Measurements from ENCODE around the gene MRPS12.

MRPS12 gene

DNA sequence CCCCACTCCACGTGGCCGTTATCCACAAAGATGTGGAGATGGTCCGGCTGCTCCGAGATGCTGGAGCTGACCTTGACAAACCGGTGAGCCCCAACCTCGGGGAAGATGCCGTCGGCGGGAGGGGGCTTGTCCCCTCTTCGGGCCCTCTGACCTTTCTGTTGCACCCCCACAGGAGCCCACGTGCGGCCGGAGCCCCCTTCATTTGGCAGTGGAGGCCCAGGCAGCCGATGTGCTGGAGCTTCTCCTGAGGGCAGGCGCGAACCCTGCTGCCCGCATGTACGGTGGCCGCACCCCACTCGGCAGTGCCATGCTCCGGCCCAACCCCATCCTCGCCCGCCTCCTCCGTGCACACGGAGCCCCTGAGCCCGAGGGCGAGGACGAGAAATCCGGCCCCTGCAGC is 23.5 kb upstream of the MRPS12 start:
- Histone ChIP-seq H3K4me1 (ENCODE audit: low read depth, poor library complexity, severe bottlenecking) (no peaks in the 10 kb centered on the region), H3K79me2 (ENCODE audit: insufficient read depth, low read depth) (no peaks in the 10 kb centered on the region; the same call in 1 of the 2 replicates), H3K9ac (no peak overlapping the region), H3K36me3 (ENCODE audit: insufficient read depth) (peaks cover 4% of the 10 kb centered on the region; the same call in 1 of the 2 replicates), H2AFZ (ENCODE audit: low read depth) (no peak overlapping the region), H4K20me1 (ENCODE audit: insufficient read depth) (no peaks in the 10 kb centered on the region), H3K27me3 (ENCODE audit: insufficient read depth, low read depth) (no peaks in the 10 kb centered on the region), H3K4me2 (no peak overlapping the region), H3K4me3 (IDR thresholded peaks at IDR 0.05; ENCODE audit: insufficient read depth, low read depth, low read length) (no peak overlapping the region), H3K27ac (no peak overlapping the region)
- no peak for TF ChIP-seq CTCF (conservative IDR thresholded peaks at IDR 0.05; ENCODE audit: low read depth, low read length)

GRCh38 chr19:38907670-38908069 is 23.1 kb upstream of the MRPS12 start:
- Histone ChIP-seq H3K79me2 (ENCODE audit: insufficient read depth, low read depth) (no peaks in the 10 kb centered on the region; the same call in 1 of the 2 replicates), H3K27ac (no peak overlapping the region), H3K27me3 (ENCODE audit: insufficient read depth, low read depth) (no peaks in the 10 kb centered on the region), H2AFZ (ENCODE audit: low read depth) (no peak overlapping the region), H3K36me3 (ENCODE audit: insufficient read depth) (peaks cover 4% of the 10 kb centered on the region; the same call in 1 of the 2 replicates), H3K4me2 (no peak overlapping the region), H3K9ac (no peak overlapping the region), H3K4me1 (ENCODE audit: low read depth, poor library complexity, severe bottlenecking) (no peaks in the 10 kb centered on the region), H4K20me1 (ENCODE audit: insufficient read depth) (no peaks in the 10 kb centered on the region), H3K4me3 (IDR thresholded peaks at IDR 0.05; ENCODE audit: insufficient read depth, low read depth, low read length) (no peak overlapping the region)
- TF ChIP-seq CTCF (conservative IDR thresholded peaks at IDR 0.05; ENCODE audit: low read depth, low read length), result no peak

DNA sequence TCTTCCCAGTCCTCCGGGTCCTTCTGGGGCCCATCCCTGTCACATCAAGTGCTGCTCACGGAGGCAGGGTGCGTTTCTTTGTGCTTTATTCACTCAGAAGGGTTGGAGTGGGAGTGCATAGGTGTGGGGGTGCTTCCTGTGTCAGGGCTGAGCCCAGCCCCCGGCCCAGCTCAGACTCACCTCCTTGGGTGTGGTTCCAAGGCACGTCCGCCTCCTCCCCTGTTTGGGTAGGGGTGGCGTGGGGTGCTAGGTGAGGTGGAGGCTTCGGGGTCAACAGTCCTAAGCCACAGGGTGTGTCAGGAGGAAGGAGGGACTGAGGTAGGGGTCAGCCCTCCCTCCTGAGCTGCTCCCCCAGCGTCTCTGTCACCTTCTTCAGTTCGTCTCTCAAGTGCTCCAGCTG is 21.8 kb upstream of the MRPS12 start:
- no peaks in the 10 kb centered on the region for H4K20me1 ChIP-seq (ENCODE audit: insufficient read depth)
- no peaks in the 10 kb centered on the region for H3K79me2 ChIP-seq (ENCODE audit: insufficient read depth, low read depth)
- no peak overlapping the region for H3K27ac ChIP-seq
- H2AFZ ChIP-seq (ENCODE audit: low read depth), result no peak overlapping the region
- no peak overlapping the region for H3K4me2 ChIP-seq
- H3K9ac ChIP-seq, result no peak overlapping the region
- TF ChIP-seq CTCF (conservative IDR thresholded peaks at IDR 0.05; ENCODE audit: low read depth, low read length), result no peak
- no peaks in the 10 kb centered on the region for H3K4me1 ChIP-seq (ENCODE audit: low read depth, poor library complexity, severe bottlenecking)
- H3K36me3 ChIP-seq (ENCODE audit: insufficient read depth), result peaks cover 4% of the 10 kb centered on the region; the same call in 1 of the 2 replicates
- H3K4me3 ChIP-seq (IDR thresholded peaks at IDR 0.05; ENCODE audit: insufficient read depth, low read depth, low read length), result no peak overlapping the region
- no peaks in the 10 kb centered on the region for H3K27me3 ChIP-seq (ENCODE audit: insufficient read depth, low read depth)

GRCh38 chr19:38910488-38910887 is 20.3 kb upstream of the MRPS12 start:
- Histone ChIP-seq H3K27me3 (ENCODE audit: insufficient read depth, low read depth) (no peaks in the 10 kb centered on the region), H4K20me1 (ENCODE audit: insufficient read depth) (no peaks in the 10 kb centered on the region), H3K79me2 (ENCODE audit: insufficient read depth, low read depth) (no peaks in the 10 kb centered on the region), H3K4me3 (IDR thresholded peaks at IDR 0.05; ENCODE audit: insufficient read depth, low read depth, low read length) (no peak overlapping the region), H3K27ac (no peak overlapping the region), H3K4me2 (no peak overlapping the region), H3K36me3 (ENCODE audit: insufficient read depth) (peaks cover 4% of the 10 kb centered on the region; the same call in 1 of the 2 replicates), H3K9ac (no peak overlapping the region), H3K4me1 (ENCODE audit: low read depth, poor library complexity, severe bottlenecking) (no peaks in the 10 kb centered on the region), H2AFZ (ENCODE audit: low read depth) (no peak overlapping the region)
- no peak for TF ChIP-seq CTCF (conservative IDR thresholded peaks at IDR 0.05; ENCODE audit: low read depth, low read length)

Data from KMS-11 (cell line).